HG03039 (cell line): ENCODE data around the gene TRPC6.

Source experiments
- ATAC-seq: cut with Tn5 transposase; IDR thresholded peaks from one replicate; pipeline ENCODE4 v1.9.1; 2021; ENCODE audit warnings: mild to moderate bottlenecking, moderate library complexity; ENCODE audit not compliant: unreplicated experiment

Gene TRPC6

DNA sequence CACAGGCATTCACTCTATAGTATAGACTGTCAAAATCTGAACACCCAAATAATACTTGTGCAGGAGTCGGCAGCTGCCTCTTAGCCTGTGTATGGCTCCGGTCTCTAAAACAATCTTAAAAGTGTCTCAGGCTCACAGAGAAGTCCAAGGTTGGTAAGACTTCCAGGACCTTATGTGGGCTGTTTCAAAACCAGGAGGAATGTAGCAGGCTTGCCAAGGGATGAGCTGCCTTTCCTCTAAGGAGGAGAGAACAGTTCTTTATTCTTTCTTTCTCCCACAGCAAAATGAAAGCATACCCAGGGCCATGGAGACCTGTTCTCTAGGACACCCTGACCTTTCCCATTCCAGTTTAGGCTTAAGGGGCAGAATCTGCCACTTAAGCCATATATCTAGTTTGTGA lies 176.5 kb downstream of the TRPC6 start:
- ATAC-seq = no peak
